PC-9 (cell line): ENCODE data around the gene NADSYN1.

Experiments
- CTCF ChIP-seq: fragments of 200-600 bp; sonication (generic); conservative IDR thresholded peaks from 2 replicates; pipeline ENCODE4 v1.6.1; 2017; ENCODE audit warnings: mixed run types, antibody characterized with exemption, mild to moderate bottlenecking, moderate library complexity
- EZH2 ChIP-seq: fragments of 200-600 bp; sonication (generic); IDR thresholded peaks from 2 replicates; pipeline ENCODE4 v1.8.0; 2017; ENCODE audit warnings: antibody characterized with exemption, low read depth

GRCh38 chr11:71421392-71421950 lies 31.5 kb upstream of the NADSYN1 start:
- TF ChIP-seq CTCF (no peak), EZH2 (no peak)
